Raji (cell line): ENCODE data around the gene ZDHHC16.

ENCODE experiments used
- POLR2A ChIP-seq: IDR thresholded peaks from 2 replicates; pipeline ENCODE4 v1.6.1; 2011; ENCODE audit warnings: low read depth, low read length, control low read depth; ENCODE audit not compliant: insufficient read depth

The ZDHHC16 gene

GRCh38 chr10:97459111-97459510 is 13.1 kb downstream of the ZDHHC16 start:
- TF ChIP-seq POLR2A, result no peak

GRCh38 chr10:97459933-97460332 is 14.0 kb downstream of the ZDHHC16 start:
- no peak for TF ChIP-seq POLR2A

GRCh38 chr10:97462309-97462708 is 16.3 kb downstream of the ZDHHC16 start:
- TF ChIP-seq POLR2A, result no peak

- no peak for TF ChIP-seq POLR2A
Observed at GRCh38 chr10:97463363-97464132, 17.6 kb downstream of the ZDHHC16 start.

GRCh38 chr10:97464226-97464625 is 18.3 kb downstream of the ZDHHC16 start:
- TF ChIP-seq POLR2A, result no peak

GRCh38 chr10:97465982-97466381 is 20.0 kb downstream of the ZDHHC16 start:
- TF ChIP-seq POLR2A, result no peak

GRCh38 chr10:97466755-97467154 is 20.8 kb downstream of the ZDHHC16 start:
- no peak for TF ChIP-seq POLR2A

GRCh38 chr10:97468162-97468561 is 22.2 kb downstream of the ZDHHC16 start:
- TF ChIP-seq POLR2A, result no peak

GRCh38 chr10:97474918-97475317 is 28.9 kb downstream of the ZDHHC16 start:
- TF ChIP-seq POLR2A, result no peak

- no peak for TF ChIP-seq POLR2A
Observed at GRCh38 chr10:97475936-97476594, 30.1 kb downstream of the ZDHHC16 start.

- TF ChIP-seq POLR2A, result no peak
Observed at GRCh38 chr10:97479939-97480338, 34.0 kb downstream of the ZDHHC16 start.

GRCh38 chr10:97481071-97481470 is 35.1 kb downstream of the ZDHHC16 start:
- TF ChIP-seq POLR2A, result no peak

- no peak for TF ChIP-seq POLR2A
Observed at GRCh38 chr10:97482381-97482780, 36.4 kb downstream of the ZDHHC16 start.

GRCh38 chr10:97483506-97483905 is 37.5 kb downstream of the ZDHHC16 start:
- no peak for TF ChIP-seq POLR2A

GRCh38 chr10:97483921-97484320 is 37.9 kb downstream of the ZDHHC16 start:
- no peak for TF ChIP-seq POLR2A

- TF ChIP-seq POLR2A, result no peak
Observed at GRCh38 chr10:97485647-97486281, 39.8 kb downstream of the ZDHHC16 start.
